HepG2 (cell line): Measurements from ENCODE around the gene TBC1D16. TPM values are rescaled to one million over a fixed set of nuclear protein-coding genes. Genes with fewer than 3 reads are reported as not detected.
A peak's percentile ranks its signal among the peaks of the same experiment; 100 is the strongest.

Source experiments
- BHLHE40 ChIP-seq: IDR thresholded peaks from 2 replicates; pipeline ENCODE4 v1.6.1; 2011; ENCODE audit warnings: low read length, improper control_type of control experiment
- FOXP4 ChIP-seq: sonication (generic); formaldehyde crosslinking; IDR thresholded peaks from 2 replicates; pipeline ENCODE4 v1.4.0; 2020; ENCODE audit warnings: missing genetic modification reagents
- HNRNPK ChIP-seq: fragments of 200-400 bp; formaldehyde crosslinking; IDR thresholded peaks from 2 replicates; pipeline ENCODE4 v1.6.1; 2018; ENCODE audit warnings: low read length, low read depth, moderate library complexity, mild to moderate bottlenecking; ENCODE audit not compliant: poor library complexity, severe bottlenecking
- HNRNPL ChIP-seq: fragments of 200-400 bp; formaldehyde crosslinking; IDR thresholded peaks from 2 replicates; pipeline ENCODE4 v1.6.1; 2017; ENCODE audit warnings: mild to moderate bottlenecking, low read depth, low read length
- HOXA3 ChIP-seq: sonication (generic); formaldehyde crosslinking; IDR thresholded peaks from 2 replicates; pipeline ENCODE4 v1.5.0; 2020; ENCODE audit warnings: missing genetic modification reagents
- NCOA1 ChIP-seq: sonication (generic); formaldehyde crosslinking; IDR thresholded peaks from 2 replicates; pipeline ENCODE4 v1.9.0; 2021; ENCODE audit warnings: missing genetic modification reagents
- NFKB2 ChIP-seq: sonication (generic); formaldehyde crosslinking; IDR thresholded peaks from 2 replicates; pipeline ENCODE4 v1.4.0; 2020; ENCODE audit warnings: missing genetic modification reagents, borderline replicate concordance
- NFYB ChIP-seq: sonication (generic); formaldehyde crosslinking; IDR thresholded peaks from 2 replicates; pipeline ENCODE4 v1.4.0; 2020; ENCODE audit warnings: missing genetic modification reagents
- PHF5A ChIP-seq: IDR thresholded peaks from one replicate; pipeline ENCODE4 v1.6.1; 2018; ENCODE audit warnings: low read depth, missing genetic modification reagents; ENCODE audit not compliant: unreplicated experiment
- POGK ChIP-seq: sonication (generic); formaldehyde crosslinking; conservative IDR thresholded peaks from 2 replicates; pipeline ENCODE4 v1.8.0; 2022; ENCODE audit warnings: mild to moderate bottlenecking, moderate library complexity, missing genetic modification reagents
- RNF2 ChIP-seq: fragments of 450-650 bp; conservative IDR thresholded peaks from 2 replicates; pipeline ENCODE4 v1.6.1; 2016; ENCODE audit warnings: low read depth
- SMC3 ChIP-seq: IDR thresholded peaks from 2 replicates; pipeline ENCODE4 v1.6.1; 2011; ENCODE audit warnings: low read length, improper control_type of control experiment
- SP5 ChIP-seq: IDR thresholded peaks from 2 replicates; pipeline ENCODE4 v1.6.1; 2016; ENCODE audit warnings: low read depth, borderline replicate concordance
- SPEN ChIP-seq: sonication (generic); formaldehyde crosslinking; IDR thresholded peaks from 2 replicates; pipeline ENCODE4 v1.5.1; 2020; ENCODE audit warnings: low read depth, mild to moderate bottlenecking, missing genetic modification reagents
- TBP ChIP-seq: sonication (generic); formaldehyde crosslinking; IDR thresholded peaks from 2 replicates; pipeline ENCODE4 v1.5.0; 2020; ENCODE audit warnings: missing genetic modification reagents
- TCF7L2 ChIP-seq: IDR thresholded peaks from 2 replicates; pipeline ENCODE4 v1.6.1; 2011; ENCODE audit warnings: mild to moderate bottlenecking, low read depth, low read length, moderate library complexity
- ZNF441 ChIP-seq: sonication (generic); formaldehyde crosslinking; IDR thresholded peaks from 2 replicates; pipeline ENCODE4 v1.7.0; 2021; ENCODE audit warnings: missing genetic modification reagents, borderline replicate concordance
- ZNF770 ChIP-seq: sonication (generic); formaldehyde crosslinking; IDR thresholded peaks from 2 replicates; pipeline ENCODE4 v1.5.0; 2020; ENCODE audit warnings: mild to moderate bottlenecking, missing genetic modification reagents
- ZZZ3 ChIP-seq: sonication (generic); formaldehyde crosslinking; IDR thresholded peaks from 2 replicates; pipeline ENCODE4 v1.4.0; 2020; ENCODE audit warnings: missing genetic modification reagents, mild to moderate bottlenecking, borderline replicate concordance
- polyA plus RNA-seq, 8 experiments: library from polyadenylated mRNA; depleted of rRNA in 3 of 8; stranded (reverse) in 7 of 8; unstranded in 1 of 8; fragments of >200 nt; fragmentation: Illumina TruSeq in 4 of 8; extraction: Trizol in 4 of 8; gene quantifications; 2 replicates each; pipeline versions ENCODE4 v1.2.1 to v1.2.3, GENCODE V29; 2011 to 2016; ENCODE audit warnings: low read depth in 4 of 8, missing spikeins in 1 of 8, mixed read lengths in 1 of 8; ENCODE audit not compliant: insufficient read depth in 1 of 8
- total RNA-seq, 5 experiments: library from RNA; depleted of rRNA; stranded (reverse); fragments of >200 nt; fragmentation: Illumina TruSeq; extraction: Trizol; gene quantifications; 2 replicates each; pipeline ENCODE4 v1.2.3, GENCODE V29; 2016; ENCODE audit warnings: low read depth in 1 of 5
- TF ChIP-seq, protein P1 (sequence below): sonication (generic); formaldehyde crosslinking; IDR thresholded peaks from 2 replicates; pipeline ENCODE4 v1.8.1; 2023; ENCODE audit warnings: mild to moderate bottlenecking, missing genetic modification reagents
- TF ChIP-seq, protein P2 (sequence below): sonication (generic); formaldehyde crosslinking; IDR thresholded peaks from 2 replicates; pipeline ENCODE4 v1.4.0; 2020; ENCODE audit warnings: mild to moderate bottlenecking, missing genetic modification reagents

Gene TBC1D16
- total and polyA plus RNA-seq, 2 of the 13 experiments (the other 11 are each of a cell fraction or from before 2014, with no cell fraction given), result 14.9 to 24.9 TPM

- TF ChIP-seq, protein P1, sequence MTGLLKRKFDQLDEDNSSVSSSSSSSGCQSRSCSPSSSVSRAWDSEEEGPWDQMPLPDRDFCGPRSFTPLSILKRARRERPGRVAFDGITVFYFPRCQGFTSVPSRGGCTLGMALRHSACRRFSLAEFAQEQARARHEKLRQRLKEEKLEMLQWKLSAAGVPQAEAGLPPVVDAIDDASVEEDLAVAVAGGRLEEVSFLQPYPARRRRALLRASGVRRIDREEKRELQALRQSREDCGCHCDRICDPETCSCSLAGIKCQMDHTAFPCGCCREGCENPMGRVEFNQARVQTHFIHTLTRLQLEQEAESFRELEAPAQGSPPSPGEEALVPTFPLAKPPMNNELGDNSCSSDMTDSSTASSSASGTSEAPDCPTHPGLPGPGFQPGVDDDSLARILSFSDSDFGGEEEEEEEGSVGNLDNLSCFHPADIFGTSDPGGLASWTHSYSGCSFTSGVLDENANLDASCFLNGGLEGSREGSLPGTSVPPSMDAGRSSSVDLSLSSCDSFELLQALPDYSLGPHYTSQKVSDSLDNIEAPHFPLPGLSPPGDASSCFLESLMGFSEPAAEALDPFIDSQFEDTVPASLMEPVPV (CRISPR knock-in tag), result peak; percentile 96
- TF ChIP-seq PHF5A (CRISPR knock-in tag) (no peak), SMC3 (no peak), RNF2 (peak; percentile 65; the same call in 1 of the 2 replicates), FOXP4 (CRISPR knock-in tag) (peak; percentile 99), HNRNPK (no peak), HNRNPL (peak; percentile 99), TCF7L2 (peak; percentile 82; the same call in 1 of the 2 replicates), POGK (peak; percentile 87), ZNF770 (CRISPR knock-in tag) (peak; percentile 73; the same call in 1 of the 2 replicates), ZNF441 (CRISPR knock-in tag) (peak; percentile 69), HOXA3 (CRISPR knock-in tag) (peak; percentile 93), BHLHE40 (peak; percentile 87), ZZZ3 (CRISPR knock-in tag) (no peak), NFYB (CRISPR knock-in tag) (peak; percentile 58), SP5 (CRISPR knock-in tag) (peak; percentile 93), NCOA1 (CRISPR knock-in tag) (peak; percentile 81; the same call in 1 of the 2 replicates), NFKB2 (CRISPR knock-in tag) (peak; percentile 88), SPEN (CRISPR knock-in tag) (peak; percentile 91; the same call in 1 of the 2 replicates), TBP (CRISPR knock-in tag) (no peak)
- TF ChIP-seq, protein P2, sequence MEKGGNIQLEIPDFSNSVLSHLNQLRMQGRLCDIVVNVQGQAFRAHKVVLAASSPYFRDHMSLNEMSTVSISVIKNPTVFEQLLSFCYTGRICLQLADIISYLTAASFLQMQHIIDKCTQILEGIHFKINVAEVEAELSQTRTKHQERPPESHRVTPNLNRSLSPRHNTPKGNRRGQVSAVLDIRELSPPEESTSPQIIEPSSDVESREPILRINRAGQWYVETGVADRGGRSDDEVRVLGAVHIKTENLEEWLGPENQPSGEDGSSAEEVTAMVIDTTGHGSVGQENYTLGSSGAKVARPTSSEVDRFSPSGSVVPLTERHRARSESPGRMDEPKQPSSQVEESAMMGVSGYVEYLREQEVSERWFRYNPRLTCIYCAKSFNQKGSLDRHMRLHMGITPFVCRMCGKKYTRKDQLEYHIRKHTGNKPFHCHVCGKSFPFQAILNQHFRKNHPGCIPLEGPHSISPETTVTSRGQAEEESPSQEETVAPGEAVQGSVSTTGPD, result peak; percentile 98
Measured at GRCh38 chr17:79988185-79988971, 47.3 kb downstream of the TBC1D16 start (continued).
